Esophagus muscularis mucosa (tissue), 3 donors: ENCODE results near the gene SGSM2.

ENCODE experiments used
- POLR2A ChIP-seq: fragments of 450-650 bp; IDR thresholded peaks from one replicate; pipeline ENCODE4 v1.6.1; 2017; ENCODE audit warnings: antibody characterized with exemption, moderate library complexity, mild to moderate bottlenecking, low read depth
- TF ChIP-seq, protein P1 (sequence below), 3 experiments: fragments of 200-600 bp in 2 of 3; fragments of 450-650 bp in 1 of 3; sonication (generic) in 2 of 3; IDR thresholded peaks; one replicate each; pipeline ENCODE4 v1.5.1; 2017 to 2019; ENCODE audit warnings: antibody characterized with exemption in 3 of 3, mild to moderate bottlenecking in 2 of 3, moderate library complexity in 1 of 3

DNA sequence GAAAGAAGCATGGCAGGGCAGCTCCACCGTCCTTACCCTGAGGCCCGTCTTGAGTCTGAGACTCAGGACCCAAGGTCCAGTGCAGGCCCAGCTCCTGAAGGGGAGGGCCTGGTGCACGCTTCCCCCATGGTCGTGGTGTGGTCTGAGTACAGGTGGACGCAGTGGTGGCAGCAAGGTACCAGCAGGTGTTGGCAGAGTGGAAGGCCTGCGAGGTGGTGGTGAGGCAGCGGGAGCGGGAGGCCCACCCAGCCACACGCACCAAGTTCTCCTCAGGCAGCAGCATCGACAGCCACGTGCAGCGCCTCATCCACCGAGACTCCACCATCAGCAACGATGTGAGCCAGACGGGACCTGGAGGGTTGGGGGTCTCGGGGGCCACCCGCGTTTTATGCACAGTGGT lies 35.9 kb downstream of the SGSM2 start:
- TF ChIP-seq, protein P1, sequence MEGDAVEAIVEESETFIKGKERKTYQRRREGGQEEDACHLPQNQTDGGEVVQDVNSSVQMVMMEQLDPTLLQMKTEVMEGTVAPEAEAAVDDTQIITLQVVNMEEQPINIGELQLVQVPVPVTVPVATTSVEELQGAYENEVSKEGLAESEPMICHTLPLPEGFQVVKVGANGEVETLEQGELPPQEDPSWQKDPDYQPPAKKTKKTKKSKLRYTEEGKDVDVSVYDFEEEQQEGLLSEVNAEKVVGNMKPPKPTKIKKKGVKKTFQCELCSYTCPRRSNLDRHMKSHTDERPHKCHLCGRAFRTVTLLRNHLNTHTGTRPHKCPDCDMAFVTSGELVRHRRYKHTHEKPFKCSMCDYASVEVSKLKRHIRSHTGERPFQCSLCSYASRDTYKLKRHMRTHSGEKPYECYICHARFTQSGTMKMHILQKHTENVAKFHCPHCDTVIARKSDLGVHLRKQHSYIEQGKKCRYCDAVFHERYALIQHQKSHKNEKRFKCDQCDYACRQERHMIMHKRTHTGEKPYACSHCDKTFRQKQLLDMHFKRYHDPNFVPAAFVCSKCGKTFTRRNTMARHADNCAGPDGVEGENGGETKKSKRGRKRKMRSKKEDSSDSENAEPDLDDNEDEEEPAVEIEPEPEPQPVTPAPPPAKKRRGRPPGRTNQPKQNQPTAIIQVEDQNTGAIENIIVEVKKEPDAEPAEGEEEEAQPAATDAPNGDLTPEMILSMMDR (IDR thresholded peaks at IDR 0.05): no peak
- TF ChIP-seq POLR2A: no peak
